Measurements from ENCODE around the gene TSPAN4.

TSPAN4 gene

DNA sequence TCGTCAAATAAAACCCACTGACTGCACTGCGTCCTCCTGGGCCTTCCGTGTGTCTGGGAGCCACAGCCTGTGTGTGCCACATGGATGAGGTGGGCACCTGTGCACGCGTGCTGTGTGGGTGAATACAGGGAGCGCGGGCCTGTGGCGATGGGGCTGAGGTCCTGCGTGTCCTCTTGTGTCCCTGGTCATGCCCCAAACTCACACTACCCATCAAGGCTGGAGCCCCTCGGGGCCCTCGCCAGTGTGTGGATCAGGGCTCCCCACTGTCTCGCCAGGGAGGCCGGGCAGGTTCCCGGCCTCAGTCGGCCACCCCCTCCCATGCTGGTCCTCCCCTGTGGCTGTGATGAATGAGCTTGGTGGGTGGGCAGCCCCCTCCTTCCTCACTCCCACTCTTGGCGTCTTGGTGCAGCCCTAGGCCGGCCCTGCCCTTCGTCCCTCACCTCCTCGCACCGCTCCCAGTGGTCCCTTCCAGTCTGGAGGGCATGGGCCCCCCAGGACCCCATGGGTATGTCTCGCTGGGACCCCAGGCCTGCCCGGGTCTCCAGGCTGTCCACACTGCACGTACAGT is 10.6 kb upstream of the TSPAN4 start:
- H3K4me3 ChIP-seq (ENCODE audit: low read length): peak overlapping the region; percentile 45
- DNase-seq (ENCODE audit: low read depth, low spot score): no peak

DNA sequence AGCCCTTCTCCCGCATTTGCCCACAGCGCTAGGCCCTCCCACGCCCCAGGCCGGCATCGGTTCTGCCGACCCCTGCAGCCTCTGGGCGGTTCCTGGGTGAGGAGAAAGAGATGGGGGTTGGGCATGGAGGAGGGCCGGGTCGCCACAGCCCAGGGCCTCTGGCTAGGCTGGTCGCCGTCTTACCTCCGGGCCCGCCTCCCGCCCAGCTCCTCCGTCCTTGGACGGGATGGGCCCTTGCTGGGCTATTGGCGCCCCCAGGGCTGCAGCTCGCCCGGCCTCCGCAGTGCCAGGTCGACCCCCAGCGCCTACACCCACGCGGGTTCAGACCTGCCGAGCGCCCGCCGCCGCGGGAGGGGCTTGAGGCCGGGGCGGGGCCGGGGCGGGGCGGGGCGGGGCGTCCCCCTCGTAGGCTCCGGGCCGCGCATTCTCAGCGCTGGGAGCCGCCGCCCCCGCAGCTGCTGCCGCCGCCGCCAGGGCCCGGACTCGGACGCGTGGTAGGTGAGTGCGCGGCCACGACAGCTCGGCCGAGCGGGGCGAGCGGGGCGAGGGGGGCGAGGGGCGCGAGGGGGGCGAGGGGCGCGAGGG is 10.0 kb upstream of the TSPAN4 start, which contains the start of gene CD151:
TSS of gene CD151 (plus strand) at position 424 of the 585 bp plus-strand sequence. CDS start 3,118 bp downstream, outside the sequence.
- no peak for DNase-seq (ENCODE audit: low read depth, low spot score)
- peak within 1 kb of the TSS; percentile 45 for H3K4me3 ChIP-seq (ENCODE audit: low read length)

DNA sequence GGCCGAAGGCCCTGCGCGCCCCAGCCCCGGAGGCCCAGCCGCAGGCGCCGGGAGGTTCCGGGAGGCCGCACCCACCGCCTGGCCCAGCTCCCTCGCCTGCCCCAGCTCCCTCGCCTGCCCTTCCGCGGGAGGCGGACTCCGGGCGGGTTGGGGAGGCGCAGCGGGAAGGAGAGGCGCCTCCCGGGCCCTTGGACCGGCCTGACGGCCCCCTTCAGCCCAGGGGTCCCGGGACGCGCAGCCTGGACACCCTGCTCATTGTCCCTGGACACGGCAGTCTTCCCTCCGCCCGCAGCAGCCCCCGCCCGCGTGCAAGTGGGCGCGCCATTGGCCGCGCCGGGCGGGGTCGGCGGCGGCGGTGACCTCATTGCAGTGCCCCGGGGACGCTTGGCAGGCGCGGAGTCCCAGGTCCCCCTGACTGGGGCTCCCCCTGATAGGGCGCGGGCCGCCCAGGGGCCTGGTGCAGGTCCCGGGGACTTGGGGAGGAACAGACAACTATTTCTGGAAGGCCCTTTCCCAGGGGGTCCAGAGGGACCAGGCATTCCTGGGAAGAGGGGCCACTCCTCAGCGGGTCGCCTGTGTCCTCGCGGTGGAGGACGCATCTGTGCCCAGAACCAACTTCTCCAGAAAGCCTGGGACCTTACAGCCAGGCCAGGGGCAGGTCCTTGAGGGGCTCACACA is 9.4 kb upstream of the TSPAN4 start:
- no peak for DNase-seq (ENCODE audit: low read depth, low spot score)
- peak overlapping the region; percentile 38 for H3K4me3 ChIP-seq (ENCODE audit: low read length)

DNA sequence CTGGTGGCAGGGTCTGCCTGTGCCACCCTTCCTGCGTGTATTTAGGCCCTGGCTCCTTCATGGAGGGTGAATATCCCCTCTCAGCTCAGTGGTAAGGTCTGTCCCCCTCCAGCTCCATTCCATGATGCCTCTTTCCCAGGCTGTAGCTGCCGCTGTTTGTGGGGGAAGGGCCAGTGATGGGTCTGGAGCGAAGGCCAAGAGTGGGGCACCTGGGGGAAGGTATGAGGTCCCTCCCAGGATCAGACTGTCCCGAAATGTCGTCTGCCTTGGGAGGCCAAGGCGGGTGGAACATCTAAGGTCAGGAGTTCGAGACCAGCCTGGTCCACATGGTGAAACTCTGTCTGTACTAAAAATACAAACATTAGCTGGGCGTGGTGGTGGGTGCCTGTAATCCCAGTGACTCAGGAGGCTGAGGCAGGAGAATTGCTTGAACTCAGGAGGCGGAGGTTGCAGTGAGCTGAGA is 8.8 kb upstream of the TSPAN4 start:
- no peak overlapping the region for H3K4me3 ChIP-seq (ENCODE audit: low read length)
- no peak for DNase-seq (ENCODE audit: low read depth, low spot score)

DNA sequence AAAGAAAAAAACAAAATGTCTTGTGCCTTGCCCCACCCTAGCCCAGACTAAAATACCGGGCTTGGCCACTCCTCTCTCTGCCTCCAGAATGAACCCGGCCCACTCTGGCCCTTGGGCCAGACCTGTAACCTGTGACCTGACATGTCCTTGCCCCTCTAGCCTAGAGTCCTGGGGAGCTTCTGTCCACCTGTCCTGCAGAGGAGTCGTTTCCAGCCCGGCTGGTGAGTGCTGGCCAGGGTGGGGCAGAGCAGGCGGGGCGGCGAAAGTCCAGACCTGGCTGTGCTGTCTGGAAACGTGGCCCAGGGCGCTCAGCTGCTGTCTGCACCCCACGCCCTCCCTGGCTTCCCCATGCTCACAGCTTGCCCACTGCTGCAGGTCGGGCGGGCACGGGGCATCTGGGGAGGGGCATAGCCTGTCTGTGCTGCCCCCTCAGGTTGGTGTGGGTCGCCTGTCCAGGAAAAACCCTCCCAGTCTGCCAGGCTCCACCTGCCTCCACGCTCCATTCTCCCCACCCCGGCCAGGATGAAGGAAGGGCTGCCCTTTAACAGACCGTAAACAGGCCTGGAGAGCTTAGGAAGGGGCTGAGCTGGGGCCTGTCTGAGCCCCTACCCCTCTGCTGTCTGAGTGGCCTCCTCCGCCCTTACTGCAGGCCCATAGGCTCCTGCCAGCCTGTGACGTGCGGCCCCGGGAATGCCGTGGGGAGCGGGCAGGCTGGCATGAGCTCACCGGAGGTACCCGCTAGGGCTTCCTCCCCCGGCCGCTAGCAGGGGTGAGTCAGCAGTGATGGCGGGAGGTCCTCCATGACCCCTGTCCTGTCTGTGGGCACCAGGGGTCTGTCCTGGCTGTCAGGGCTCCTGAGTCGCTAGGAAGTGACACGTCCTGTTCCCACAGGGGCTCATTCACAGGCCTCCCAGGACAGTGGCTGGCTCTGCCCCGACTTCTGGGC is 8.0 kb upstream of the TSPAN4 start:
- no peak for DNase-seq (ENCODE audit: low read depth, low spot score)
- H3K4me3 ChIP-seq (ENCODE audit: low read length): no peak overlapping the region

DNA sequence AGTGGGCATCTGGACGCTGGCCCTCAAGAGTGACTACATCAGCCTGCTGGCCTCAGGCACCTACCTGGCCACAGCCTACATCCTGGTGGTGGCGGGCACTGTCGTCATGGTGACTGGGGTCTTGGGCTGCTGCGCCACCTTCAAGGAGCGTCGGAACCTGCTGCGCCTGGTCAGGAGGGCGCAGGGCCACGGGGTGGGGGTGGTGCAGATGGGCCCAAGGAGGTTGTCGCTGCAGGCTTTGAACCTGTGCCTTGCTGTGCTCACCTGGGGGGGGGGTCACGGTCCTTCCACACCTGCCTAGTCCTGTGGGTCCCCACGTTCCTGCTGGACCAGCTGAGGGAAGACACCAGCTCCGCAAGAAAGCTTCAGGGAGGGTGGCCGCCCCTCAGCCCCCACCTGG is 6.4 kb upstream of the TSPAN4 start:
- H3K4me3 ChIP-seq (ENCODE audit: low read length): no peak overlapping the region
- DNase-seq (ENCODE audit: low read depth, low spot score): no peak

DNA sequence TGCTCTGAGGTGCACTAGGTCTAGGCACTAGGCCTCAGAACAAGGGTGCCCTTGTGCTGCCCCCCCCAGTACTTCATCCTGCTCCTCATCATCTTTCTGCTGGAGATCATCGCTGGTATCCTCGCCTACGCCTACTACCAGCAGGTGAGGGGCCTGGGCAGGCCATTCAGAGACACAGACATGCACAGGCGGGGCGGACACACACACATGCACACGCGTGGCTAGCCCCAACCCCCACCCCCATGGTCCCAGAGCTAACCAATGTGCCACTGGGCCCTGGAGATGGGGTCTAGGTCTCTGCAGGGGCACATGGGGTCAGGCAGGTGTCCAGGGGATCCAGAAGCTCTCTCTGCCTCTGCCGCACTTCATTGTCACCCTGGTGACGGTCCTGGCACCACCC is 6.0 kb upstream of the TSPAN4 start:
- DNase-seq (ENCODE audit: low read depth, low spot score): no peak
- H3K4me3 ChIP-seq (ENCODE audit: low read length): no peak overlapping the region

DNA sequence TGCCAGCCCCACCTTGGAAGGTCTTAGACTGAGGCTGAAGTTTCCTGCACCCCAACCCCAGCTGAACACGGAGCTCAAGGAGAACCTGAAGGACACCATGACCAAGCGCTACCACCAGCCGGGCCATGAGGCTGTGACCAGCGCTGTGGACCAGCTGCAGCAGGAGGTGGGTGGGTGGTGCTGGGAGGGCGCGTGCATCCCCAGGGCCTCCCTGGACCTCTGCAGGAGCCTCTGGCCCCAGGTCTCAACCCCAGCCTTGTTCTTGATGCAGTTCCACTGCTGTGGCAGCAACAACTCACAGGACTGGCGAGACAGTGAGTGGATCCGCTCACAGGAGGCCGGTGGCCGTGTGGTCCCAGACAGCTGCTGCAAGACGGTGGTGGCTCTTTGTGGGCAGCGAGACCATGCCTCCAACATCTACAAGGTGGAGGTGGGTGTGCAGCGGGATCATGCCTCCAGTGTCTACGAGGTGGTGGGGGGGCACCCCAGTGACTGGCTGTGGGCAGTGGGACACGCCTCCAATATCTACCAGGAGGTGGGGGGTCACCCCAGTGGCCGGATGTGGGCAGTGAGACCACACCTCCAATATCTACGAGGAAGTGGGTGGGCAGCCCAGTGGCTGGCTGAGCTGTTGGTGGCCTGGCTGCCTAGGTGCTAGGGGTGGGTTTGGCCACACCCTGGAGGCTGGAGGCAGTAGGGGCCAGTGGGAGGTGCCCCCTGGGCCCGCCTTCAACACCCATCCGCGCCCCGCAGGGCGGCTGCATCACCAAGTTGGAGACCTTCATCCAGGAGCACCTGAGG is 5.3 kb upstream of the TSPAN4 start:
- DNase-seq (ENCODE audit: low read depth, low spot score): no peak
- H3K4me3 ChIP-seq (ENCODE audit: low read length): no peak overlapping the region

DNA sequence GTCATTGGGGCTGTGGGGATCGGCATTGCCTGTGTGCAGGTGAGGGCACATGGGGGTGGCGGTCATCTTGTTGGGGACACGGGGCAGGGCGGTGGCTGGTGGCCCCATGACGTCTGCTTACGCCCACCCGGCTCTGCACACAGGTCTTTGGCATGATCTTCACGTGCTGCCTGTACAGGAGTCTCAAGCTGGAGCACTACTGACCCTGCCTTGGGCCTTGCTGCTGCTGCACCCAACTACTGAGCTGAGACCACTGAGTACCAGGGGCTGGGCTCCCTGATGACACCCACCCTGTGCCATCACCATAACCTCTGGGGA is 4.7 kb upstream of the TSPAN4 start:
- H3K4me3 ChIP-seq (ENCODE audit: low read length): no peak overlapping the region
- no peak for DNase-seq (ENCODE audit: low read depth, low spot score)

DNA sequence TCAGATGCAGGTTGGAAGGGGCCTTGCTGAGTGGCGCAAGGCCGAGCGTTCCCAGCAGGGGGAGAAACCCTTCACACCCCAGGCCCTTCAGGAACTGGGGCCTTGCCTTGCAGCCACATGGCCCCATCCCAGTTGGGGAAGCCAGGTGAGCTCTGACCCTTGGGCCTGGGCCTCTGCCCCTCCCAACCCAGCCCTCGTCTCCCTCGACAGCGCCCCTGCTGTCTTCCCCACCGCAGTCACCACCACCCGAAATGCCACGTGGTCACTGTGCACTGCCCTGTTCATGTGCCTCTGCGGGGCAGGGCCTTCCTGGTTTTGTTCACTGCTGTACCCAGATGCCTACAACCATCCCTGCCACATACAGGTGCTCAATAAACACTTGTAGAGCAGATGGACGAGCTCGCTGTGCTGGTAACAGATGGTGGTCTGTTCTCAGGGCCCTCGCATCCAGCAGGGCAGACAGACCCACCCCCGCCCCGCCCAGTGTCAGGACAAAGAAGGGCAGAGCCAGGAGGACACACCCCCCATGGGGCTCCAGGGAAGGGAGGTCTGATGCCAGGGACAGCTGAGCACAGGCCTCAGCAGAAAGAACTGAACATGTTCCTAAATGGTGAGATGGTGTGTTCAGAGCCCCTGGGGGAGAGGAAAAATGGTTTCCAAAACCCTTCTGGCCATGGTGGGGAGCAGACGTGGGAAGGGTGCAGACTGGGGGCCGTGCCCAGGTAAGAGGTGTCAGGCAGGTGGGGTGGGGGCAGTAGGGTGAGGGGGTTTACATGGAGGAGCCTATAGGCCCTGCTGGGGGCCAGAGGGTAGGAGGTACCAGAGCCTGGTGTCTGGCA is 4.0 kb upstream of the TSPAN4 start:
- DNase-seq (ENCODE audit: low read depth, low spot score): no peak
- H3K4me3 ChIP-seq (ENCODE audit: low read length): no peak overlapping the region

DNA sequence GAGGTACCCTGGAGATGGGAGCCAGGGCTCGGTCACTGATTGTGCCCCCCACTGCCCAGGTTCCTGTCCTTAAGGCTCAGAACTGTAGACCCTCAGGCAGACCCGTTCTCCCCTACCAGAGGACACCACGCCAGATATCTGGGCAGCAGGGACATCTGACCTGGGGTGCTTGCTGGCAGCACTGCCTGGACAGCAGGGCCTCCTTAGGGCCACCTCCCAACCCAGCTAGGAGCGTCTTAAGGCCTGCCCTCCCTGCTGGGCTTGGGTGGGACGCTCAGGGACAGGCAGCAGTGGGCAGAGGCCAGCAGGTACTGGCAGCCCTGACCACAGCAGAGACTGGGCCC is 3.4 kb upstream of the TSPAN4 start:
- DNase-seq (ENCODE audit: low read depth, low spot score): no peak
- H3K4me3 ChIP-seq (ENCODE audit: low read length): no peak overlapping the region

DNA sequence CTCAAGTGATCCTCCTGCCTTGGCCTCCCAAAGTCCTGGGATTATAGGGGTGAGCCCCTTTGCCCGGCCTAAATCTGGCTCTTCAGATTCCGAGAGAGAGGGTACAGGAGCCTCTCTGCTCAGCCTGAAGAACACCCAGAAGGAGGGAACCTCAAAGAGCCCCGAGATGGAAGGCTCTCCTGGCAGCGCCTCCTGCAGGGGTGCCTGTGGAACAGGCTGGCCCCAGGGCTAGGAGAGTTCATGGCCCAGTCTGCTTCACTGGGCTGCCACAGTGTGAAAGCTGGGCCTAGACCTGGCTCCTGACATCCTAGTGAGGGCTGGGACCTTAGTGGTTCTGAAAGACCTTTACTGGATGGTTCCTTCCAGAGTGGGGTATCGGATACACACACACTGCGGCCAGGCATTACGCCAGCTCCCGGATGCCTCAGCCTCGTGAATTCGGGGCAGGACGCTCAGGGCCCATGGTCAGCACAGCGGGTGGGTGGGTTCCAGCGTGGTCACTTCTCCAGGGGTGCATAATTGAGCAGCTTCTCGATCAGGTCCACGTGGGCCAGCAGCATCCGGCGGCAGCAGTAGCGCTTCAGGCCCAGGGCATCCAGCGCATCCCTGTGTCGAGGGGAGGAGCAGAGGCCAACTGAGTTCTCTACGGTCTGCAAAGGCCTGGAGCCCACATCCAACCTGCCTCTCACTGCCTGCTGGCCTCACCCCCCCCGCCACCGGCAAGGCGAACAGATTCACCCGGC is 2.6 kb upstream of the TSPAN4 start:
- no peak for DNase-seq (ENCODE audit: low read depth, low spot score)
- H3K4me3 ChIP-seq (ENCODE audit: low read length): no peak overlapping the region

DNA sequence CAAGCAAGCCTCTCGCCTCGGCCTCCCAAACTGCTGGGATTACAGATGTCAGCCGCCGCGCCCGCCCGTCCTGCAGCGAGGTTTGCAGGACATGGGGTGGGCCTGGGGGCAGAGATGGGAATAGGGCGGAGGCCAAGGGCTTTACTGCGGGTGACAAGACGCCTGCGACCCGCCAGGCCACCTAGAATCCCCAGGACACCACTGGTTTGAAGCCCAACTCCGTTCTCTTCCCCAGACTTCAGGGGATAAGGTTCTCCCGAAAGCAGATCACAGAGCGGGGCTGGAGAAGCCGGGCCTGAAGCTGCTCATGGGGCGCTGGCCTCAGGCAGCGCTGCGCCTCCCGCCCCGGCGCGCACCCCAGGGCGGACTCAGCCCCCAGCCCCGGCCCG is 677 bp upstream of the TSPAN4 start:
- H3K4me3 ChIP-seq (ENCODE audit: low read length): peak overlapping the region; percentile 92
- DNase-seq (ENCODE audit: low read depth, low spot score): no peak

DNA sequence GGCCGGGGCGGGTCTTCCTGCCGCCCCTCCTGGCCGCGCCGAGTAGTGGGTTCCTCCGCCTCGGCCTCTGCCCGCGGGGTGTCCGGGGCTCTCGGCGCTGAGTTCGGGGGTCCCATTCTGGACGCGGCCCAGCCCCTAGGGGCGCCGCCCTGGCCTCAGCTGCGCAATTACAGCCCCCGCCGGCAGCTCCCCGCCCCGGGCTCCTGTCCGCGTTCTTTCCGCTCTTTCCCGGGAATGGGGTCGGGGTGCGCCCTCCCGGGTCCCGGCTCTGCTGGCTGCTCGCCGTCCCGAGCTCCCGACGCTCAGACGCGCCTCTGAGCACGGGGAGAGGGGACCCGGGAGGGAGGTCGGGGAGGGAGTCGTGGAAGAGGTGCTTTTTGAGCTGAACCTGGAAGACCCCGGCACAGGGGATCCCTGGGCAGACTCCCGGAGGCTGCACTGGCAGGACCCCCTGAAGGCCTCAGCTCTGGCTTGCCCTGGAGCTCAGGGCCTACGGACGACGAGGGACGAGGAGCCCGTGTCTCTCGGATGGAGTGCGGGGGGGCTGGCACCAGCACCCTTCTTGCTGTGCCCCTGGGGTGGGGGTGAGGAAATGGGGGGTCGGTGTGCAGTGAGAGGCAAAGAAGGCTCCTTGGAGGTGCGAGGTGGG is 558 bp downstream of the TSPAN4 start:
- no peak for DNase-seq (ENCODE audit: low read depth, low spot score)
- peak overlapping the region; percentile 92 for H3K4me3 ChIP-seq (ENCODE audit: low read length)

DNA sequence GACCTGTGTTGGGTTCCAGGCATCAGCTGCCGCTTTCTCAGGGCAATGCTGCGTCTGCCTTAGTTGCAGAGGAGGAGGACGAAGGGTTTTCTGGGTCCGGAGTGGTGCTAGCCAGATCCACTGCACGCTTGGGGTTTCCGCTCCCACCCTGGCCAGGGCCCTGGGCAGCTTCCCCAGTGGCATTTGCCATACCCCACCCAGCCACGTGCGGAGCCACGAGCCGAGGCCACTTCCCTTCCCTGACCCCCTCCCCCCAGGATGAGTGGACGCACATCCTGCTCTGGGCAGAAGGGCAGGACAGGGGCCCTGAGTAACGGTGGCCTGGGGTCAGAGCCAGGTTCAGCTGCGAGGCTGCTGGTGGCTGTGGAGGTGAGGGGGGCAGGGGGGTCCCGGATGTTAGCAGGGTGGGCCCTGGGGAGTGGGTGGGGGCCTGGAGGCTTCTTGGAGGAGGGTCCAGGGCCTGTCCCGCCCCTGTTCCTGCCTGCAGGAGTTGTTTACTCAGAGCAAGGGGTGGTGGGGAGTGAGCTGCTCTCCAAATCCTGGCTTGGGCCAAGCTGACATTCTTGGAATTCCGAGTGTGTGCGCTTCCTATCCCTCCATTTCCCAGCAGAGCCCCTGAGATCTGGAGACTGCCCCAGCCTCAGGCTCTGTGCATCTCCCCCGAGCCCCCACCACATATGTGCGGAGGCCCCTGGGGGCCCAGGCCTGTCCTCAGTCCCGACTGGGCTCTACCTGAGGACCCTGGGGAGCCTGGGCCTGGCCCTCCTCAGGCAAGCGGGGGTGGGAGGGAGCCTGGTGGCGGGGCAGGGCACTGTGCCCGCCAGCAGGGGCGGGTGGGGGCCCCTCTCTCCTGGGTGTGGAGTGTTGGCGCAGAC is 1.4 kb downstream of the TSPAN4 start:
- H3K4me3 ChIP-seq (ENCODE audit: low read length): peak overlapping the region; percentile 92
- DNase-seq (ENCODE audit: low read depth, low spot score): no peak

All from Jurkat, Clone E6-1 (cell line).